ENCODE results near the gene KLB.

DNA sequence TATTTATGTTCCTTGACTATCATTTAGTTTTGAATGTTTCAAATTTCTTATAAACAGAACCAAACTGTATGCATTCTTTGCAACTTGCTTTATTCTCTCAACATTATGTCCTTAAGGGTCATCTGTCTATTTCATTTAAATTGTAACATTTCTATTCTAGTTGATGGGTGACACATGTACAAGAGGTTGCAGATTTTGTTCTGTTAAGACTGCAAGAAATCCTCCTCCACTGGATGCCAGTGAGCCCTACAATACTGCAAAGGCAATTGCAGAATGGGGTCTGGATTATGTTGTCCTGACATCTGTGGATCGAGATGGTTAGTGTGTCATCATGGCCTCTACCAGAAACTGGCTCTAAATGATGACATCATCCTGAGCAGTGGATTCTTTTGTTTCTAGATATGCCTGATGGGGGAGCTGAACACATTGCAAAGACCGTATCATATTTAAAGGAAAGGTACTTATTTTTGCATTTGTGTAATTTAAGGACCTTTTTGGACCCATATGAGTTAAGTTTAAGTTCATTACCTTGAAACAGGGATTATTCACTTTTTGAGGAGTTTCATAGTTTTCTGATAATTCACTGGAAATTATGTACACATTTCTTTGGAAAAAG is 58.3 kb downstream of the KLB start:
- TF ChIP-seq YY1 (IDR thresholded peaks at IDR 0.05; ENCODE audit: insufficient read depth, insufficient read length) (no peak), SUZ12 (IDR thresholded peaks at IDR 0.05; ENCODE audit: extremely low read depth, insufficient read depth, insufficient read length) (no peak)
